GM12878 (cell line): ENCODE measurements around the gene ATP6V1F. TPM values are rescaled to one million over a fixed set of nuclear protein-coding genes. Genes with fewer than 3 reads are reported as not detected.

Experiments used
- ATAC-seq: fragments of 200-7000 bp; cut with Tn5 transposase; 3 replicates; pipeline ENCODE4 v1.9.1; 2020; ENCODE audit warnings: mild to moderate bottlenecking, moderate library complexity
- BruUV-seq: library from RNA; stranded (reverse); fragments of 400-500 nt; replicated peaks from 2 replicates; lab custom pipeline; 2021; lab: Mats Ljungman, UMichigan
- CTCF ChIA-PET: fragments of 300-600 bp; sonication (Branson Sonifier 250); formaldehyde crosslinking; extraction: SDS; loops from one replicate; lab custom pipeline; 2021; ENCODE audit warnings: inconsistent platforms; lab: Yijun Ruan, JAX
- POLR2A ChIA-PET: fragments of 350-600 bp; formaldehyde crosslinking; extraction: SDS; loops from one replicate; lab custom pipeline; 2021; ENCODE audit warnings: inconsistent platforms; lab: Charles Lee
- RAD21 ChIA-PET: fragments of 300-600 bp; sonication (Branson Sonifier 250); formaldehyde crosslinking; loops from one replicate; lab custom pipeline; 2023; ENCODE audit warnings: antibody characterized with exemption; ENCODE audit not compliant: unreplicated experiment; lab: Charles Lee
- SMC1A ChIA-PET: fragments of 300-600 bp; sonication (Branson Sonifier 250); formaldehyde crosslinking; loops from one replicate; lab custom pipeline; 2023; ENCODE audit not compliant: unreplicated experiment, uncharacterized antibody; lab: Charles Lee
- DNase-seq: peaks from one replicate; pipeline ENCODE4 v3.0.0-alpha.2; 2011; ENCODE audit warnings: low read depth, low spot score
- FAIRE-seq: peaks from 3 replicates; lab custom pipeline; 2011; peaks lifted over from hg19 to GRCh38; lab: Jason Lieb, UNC
- H2AFZ ChIP-seq: 2 replicates; pipeline ENCODE4 v1.6.0; 2011; ENCODE audit warnings: low read depth, low read length, control low read depth; ENCODE audit not compliant: control insufficient read depth
- H3K27ac ChIP-seq: 2 replicates; pipeline ENCODE4 v1.5.1; 2011; ENCODE audit warnings: control low read depth; ENCODE audit not compliant: control insufficient read depth, insufficient read depth
- H3K27me3 ChIP-seq, 2 experiments: replicated peaks in 1 of 2; 2 replicates each; pipeline versions ENCODE4 v1.6.0 to v1.6.1; 2011; ENCODE audit warnings: low read length in 1 of 2; ENCODE audit not compliant: control insufficient read depth in 2 of 2, insufficient read depth in 2 of 2
- H3K36me3 ChIP-seq, 2 experiments: 2 replicates each; pipeline ENCODE4 v1.5.1; 2011; ENCODE audit warnings: low read length in 1 of 2; ENCODE audit not compliant: control insufficient read depth in 2 of 2, insufficient read depth in 2 of 2
- H3K4me1 ChIP-seq: 2 replicates; pipeline ENCODE4 v1.6.1; 2011; ENCODE audit warnings: mild to moderate bottlenecking, low read length, moderate library complexity, mixed read lengths; ENCODE audit not compliant: control insufficient read depth, insufficient read depth
- H3K4me2 ChIP-seq: 2 replicates; pipeline ENCODE4 v1.6.0; 2011; ENCODE audit warnings: control low read depth; ENCODE audit not compliant: control insufficient read depth, insufficient read depth
- H3K4me3 ChIP-seq: fragments of 200-600 bp; sonication (generic); 2 replicates; pipeline ENCODE4 v1.5.1; 2016
- H3K79me2 ChIP-seq: 2 replicates; pipeline ENCODE4 v1.6.0; 2011; ENCODE audit warnings: low read length; ENCODE audit not compliant: control insufficient read depth, insufficient read depth
- H3K9ac ChIP-seq: 2 replicates; pipeline ENCODE4 v1.8.0; 2011; ENCODE audit warnings: low read length, control low read depth, mixed read lengths; ENCODE audit not compliant: control insufficient read depth, insufficient read depth
- H3K9me3 ChIP-seq: replicated peaks from 3 replicates; pipeline ENCODE4 v1.5.1; 2011; ENCODE audit warnings: mild to moderate bottlenecking, low read length; ENCODE audit not compliant: control insufficient read depth, insufficient read depth
- H4K20me1 ChIP-seq: 2 replicates; pipeline ENCODE4 v1.6.0; 2011; ENCODE audit not compliant: control insufficient read depth, insufficient read depth
- BACH1 ChIP-seq: fragments of 450-650 bp; IDR thresholded peaks from 2 replicates; pipeline ENCODE4 v1.6.1; 2017; ENCODE audit warnings: mild to moderate bottlenecking, borderline replicate concordance
- BHLHE40 ChIP-seq, 2 experiments: fragments of 450-650 bp in 1 of 2; IDR thresholded peaks; 2 replicates each; pipeline ENCODE4 v1.6.1; 2011 to 2017; ENCODE audit warnings: low read depth in 2 of 2, borderline replicate concordance in 1 of 2, improper control_type of control experiment in 1 of 2, low read length in 1 of 2, mild to moderate bottlenecking in 1 of 2
- CREM ChIP-seq: IDR thresholded peaks from 2 replicates; pipeline ENCODE4 v1.6.1; 2014; ENCODE audit warnings: antibody characterized with exemption, low read depth
- EED ChIP-seq: sonication (generic); IDR thresholded peaks from 2 replicates; pipeline ENCODE4 v1.6.1; 2016; ENCODE audit warnings: antibody characterized with exemption, low read depth
- ESRRA ChIP-seq: IDR thresholded peaks from 2 replicates; pipeline ENCODE4 v1.6.1; 2012; ENCODE audit warnings: mild to moderate bottlenecking, low read length, improper control_type of control experiment
- ETV6 ChIP-seq, 2 experiments: fragments of 450-650 bp in 1 of 2; IDR thresholded peaks in 1 of 2; conservative IDR thresholded peaks in 1 of 2; 2 replicates each; pipeline ENCODE4 v1.6.1; 2014; ENCODE audit warnings: antibody characterized with exemption in 1 of 2, borderline replicate concordance in 1 of 2, low read depth in 1 of 2, mild to moderate bottlenecking in 1 of 2, moderate library complexity in 1 of 2
- HDAC6 ChIP-seq: fragments of 200-600 bp; sonication (generic); IDR thresholded peaks from one replicate; pipeline ENCODE4 v1.8.0; 2017; ENCODE audit warnings: antibody characterized with exemption; ENCODE audit not compliant: unreplicated experiment
- IKZF1 ChIP-seq: fragments of 450-650 bp; conservative IDR thresholded peaks from 2 replicates; pipeline ENCODE4 v1.6.1; 2017; ENCODE audit warnings: antibody characterized with exemption, mild to moderate bottlenecking
- JUNB ChIP-seq: IDR thresholded peaks from 2 replicates; pipeline ENCODE4 v1.6.1; 2016; ENCODE audit warnings: antibody characterized with exemption, mild to moderate bottlenecking
- MEF2A ChIP-seq: IDR thresholded peaks from 2 replicates; pipeline ENCODE4 v1.6.1; 2011; ENCODE audit warnings: low read depth, mild to moderate bottlenecking, low read length, moderate library complexity; ENCODE audit not compliant: insufficient read depth
- MXI1 ChIP-seq: fragments of 150-350 bp; IDR thresholded peaks from 2 replicates; pipeline ENCODE4 v1.6.1; 2011; ENCODE audit warnings: low read depth, mild to moderate bottlenecking, inconsistent platforms, low read length, improper control_type of control experiment
- NFIC ChIP-seq: IDR thresholded peaks from 2 replicates; pipeline ENCODE4 v1.6.1; 2012; ENCODE audit warnings: low read depth, mild to moderate bottlenecking, inconsistent platforms, low read length, moderate library complexity
- RAD21 ChIP-seq: IDR thresholded peaks from 2 replicates; pipeline ENCODE4 v1.6.1; 2011; ENCODE audit warnings: mild to moderate bottlenecking, low read depth, low read length, moderate library complexity; ENCODE audit not compliant: insufficient read depth
- RELA ChIP-seq: fragments of 450-650 bp; IDR thresholded peaks from 2 replicates; pipeline ENCODE4 v1.8.0; 2014; ENCODE audit warnings: borderline replicate concordance; ENCODE audit not compliant: partially characterized antibody
- WGBS: methylation state at CpG from one replicate; pipeline ENCODE4 v1.1.6; 2016; ENCODE audit warnings: low lambda C conversion rate; ENCODE audit not compliant: insufficient replicate concordance, insufficient coverage; ENCODE audit errors: missing lambda C conversion rate; 5-methylcytosine and 5-hydroxymethylcytosine counted together
- in situ Hi-C: fragments of 300-500 bp; cut with MboI; formaldehyde crosslinking; loops from 9 replicates; pipeline ENCODE4 v1.14.3; 2018; ENCODE audit warnings: mixed read lengths
- intact Hi-C: fragments of 100-400 bp; cut with micrococcal nuclease; formaldehyde crosslinking; loops from one replicate; pipeline ENCODE4 v1.14.2; 2022; ENCODE audit not compliant: unreplicated experiment
- polyA plus RNA-seq, 11 experiments: library from polyadenylated mRNA; depleted of rRNA in 4 of 11; unstranded in 6 of 11; stranded (reverse) in 5 of 11; fragments of >200 nt; fragmentation: Nextera tagmentation in 4 of 11; fragmentation: Illumina TruSeq in 1 of 11; extraction: Ambion mirVana in 4 of 11; extraction: Trizol in 1 of 11; gene quantifications; 1 replicate in 1 of 11; 2 replicates in 10 of 11; pipeline versions ENCODE4 v1.2.1 to v1.2.3, GENCODE V29; 2011 to 2016; ENCODE audit warnings: inconsistent platforms in 2 of 11, missing spikeins in 2 of 11, low read depth in 1 of 11
- total RNA-seq, 4 experiments: library from RNA; depleted of rRNA in 3 of 4; stranded (reverse); fragments of >200 nt in 3 of 4; fragmentation: Illumina TruSeq in 1 of 4; extraction: Trizol in 1 of 4; gene quantifications; 2 replicates each; pipeline versions ENCODE4 v1.2.1 to v1.2.3, GENCODE V29; 2013 to 2021
- TF ChIP-seq, protein P1 (sequence below): IDR thresholded peaks from 2 replicates; pipeline ENCODE4 v1.6.1; 2011; ENCODE audit warnings: low read depth, low read length, improper control_type of control experiment, borderline replicate concordance
- TF ChIP-seq, protein P2 (sequence below): fragments of 450-650 bp; IDR thresholded peaks from 2 replicates; pipeline ENCODE4 v1.6.1; 2016; ENCODE audit warnings: mild to moderate bottlenecking, moderate library complexity, borderline replicate concordance
- TF ChIP-seq, protein P3 (sequence below): fragments of 450-650 bp; formaldehyde crosslinking; IDR thresholded peaks from 2 replicates; pipeline ENCODE4 v1.4.0; 2022; ENCODE audit warnings: mild to moderate bottlenecking, moderate library complexity

ATP6V1F gene
- total and polyA plus RNA-seq, 10 of the 15 experiments (the other 5 are each of a cell fraction or from before 2014, with no cell fraction given): 111 to 343 (median 203) TPM

DNA sequence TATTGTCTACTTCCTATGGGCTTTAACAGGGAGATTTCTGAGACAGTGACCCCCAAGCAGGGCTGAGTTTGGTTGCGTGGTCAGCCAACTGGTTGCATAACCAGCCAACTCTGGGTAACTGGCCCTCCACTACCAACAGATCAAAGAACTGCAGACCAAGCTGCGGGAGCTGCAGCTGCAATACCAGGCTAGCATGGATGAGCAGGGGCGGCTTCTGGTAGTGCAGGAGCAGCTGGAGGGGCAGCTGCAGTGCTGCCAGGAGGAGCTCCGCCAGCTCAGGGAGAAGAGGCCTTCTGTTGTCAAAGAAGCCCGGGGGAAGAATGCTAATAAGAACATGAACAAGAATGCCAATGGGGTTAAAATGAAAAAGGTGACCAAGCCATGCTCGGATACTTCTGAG is 48.2 kb upstream of the ATP6V1F start:
- RAD21 ChIA-PET: no interaction called here
- no peaks in the 10 kb centered on the region for H3K36me3 ChIP-seq
- H3K27ac ChIP-seq: no peak overlapping the region
- FAIRE-seq (no peak), ATAC-seq (no peak), DNase-seq (no peak)
- H3K9ac ChIP-seq: no peak overlapping the region
- H3K4me3 ChIP-seq: no peak overlapping the region
- peaks cover 0 to 3% of the 10 kb centered on the region in 2 experiments; a peak in 2 of 4 replicates for H3K27me3 ChIP-seq
- no peaks in the 10 kb centered on the region for H3K4me1 ChIP-seq
- SMC1A ChIA-PET: interaction anchor here (0.6 kb wide), 1 partner anchor 390 kb away, joined by 5 read pairs; no protein-coding TSS in a partner anchor
- CTCF ChIA-PET: interaction anchor here (1.0 kb wide), 1 partner anchor 483 kb away, joined by 3 read pairs; no protein-coding TSS in a partner anchor
- H3K79me2 ChIP-seq: no peaks in the 10 kb centered on the region
- H4K20me1 ChIP-seq: no peaks in the 10 kb centered on the region
- no peaks in the 10 kb centered on the region for H3K9me3 ChIP-seq
- no peak overlapping the region for H3K4me2 ChIP-seq
- POLR2A ChIA-PET: no interaction called here
- H2AFZ ChIP-seq: no peak overlapping the region
- WGBS: 62% methylated on average over 6 of the region's 6 CpGs
- in situ Hi-C loops (no loop called here), intact Hi-C loops (no loop called here)
- no TSS peak for BruUV-seq
- no peak for TF ChIP-seq MXI1
- TF ChIP-seq RAD21: no peak
- TF ChIP-seq RELA: no peak
- no peak for TF ChIP-seq CREM
- no peak for TF ChIP-seq ETV6 (conservative IDR thresholded peaks at IDR 0.05 in 1 of 2, IDR thresholded peaks at IDR 0.05 in 1 of 2; ENCODE audit: borderline replicate concordance in 1 of 2, low read depth in 1 of 2)
- TF ChIP-seq NFIC: no peak
- no peak for TF ChIP-seq BHLHE40 (IDR thresholded peaks at IDR 0.05; ENCODE audit: borderline replicate concordance in 1 of 2, low read depth in 2 of 2, low read length in 1 of 2)
- TF ChIP-seq, protein P1, sequence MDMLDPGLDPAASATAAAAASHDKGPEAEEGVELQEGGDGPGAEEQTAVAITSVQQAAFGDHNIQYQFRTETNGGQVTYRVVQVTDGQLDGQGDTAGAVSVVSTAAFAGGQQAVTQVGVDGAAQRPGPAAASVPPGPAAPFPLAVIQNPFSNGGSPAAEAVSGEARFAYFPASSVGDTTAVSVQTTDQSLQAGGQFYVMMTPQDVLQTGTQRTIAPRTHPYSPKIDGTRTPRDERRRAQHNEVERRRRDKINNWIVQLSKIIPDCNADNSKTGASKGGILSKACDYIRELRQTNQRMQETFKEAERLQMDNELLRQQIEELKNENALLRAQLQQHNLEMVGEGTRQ: no peak
- TF ChIP-seq BACH1: no peak
- TF ChIP-seq IKZF1: no peak
- no peak for TF ChIP-seq ESRRA
- TF ChIP-seq EED: no peak
- no peak for TF ChIP-seq HDAC6
- TF ChIP-seq MEF2A: no peak
- TF ChIP-seq, protein P2, sequence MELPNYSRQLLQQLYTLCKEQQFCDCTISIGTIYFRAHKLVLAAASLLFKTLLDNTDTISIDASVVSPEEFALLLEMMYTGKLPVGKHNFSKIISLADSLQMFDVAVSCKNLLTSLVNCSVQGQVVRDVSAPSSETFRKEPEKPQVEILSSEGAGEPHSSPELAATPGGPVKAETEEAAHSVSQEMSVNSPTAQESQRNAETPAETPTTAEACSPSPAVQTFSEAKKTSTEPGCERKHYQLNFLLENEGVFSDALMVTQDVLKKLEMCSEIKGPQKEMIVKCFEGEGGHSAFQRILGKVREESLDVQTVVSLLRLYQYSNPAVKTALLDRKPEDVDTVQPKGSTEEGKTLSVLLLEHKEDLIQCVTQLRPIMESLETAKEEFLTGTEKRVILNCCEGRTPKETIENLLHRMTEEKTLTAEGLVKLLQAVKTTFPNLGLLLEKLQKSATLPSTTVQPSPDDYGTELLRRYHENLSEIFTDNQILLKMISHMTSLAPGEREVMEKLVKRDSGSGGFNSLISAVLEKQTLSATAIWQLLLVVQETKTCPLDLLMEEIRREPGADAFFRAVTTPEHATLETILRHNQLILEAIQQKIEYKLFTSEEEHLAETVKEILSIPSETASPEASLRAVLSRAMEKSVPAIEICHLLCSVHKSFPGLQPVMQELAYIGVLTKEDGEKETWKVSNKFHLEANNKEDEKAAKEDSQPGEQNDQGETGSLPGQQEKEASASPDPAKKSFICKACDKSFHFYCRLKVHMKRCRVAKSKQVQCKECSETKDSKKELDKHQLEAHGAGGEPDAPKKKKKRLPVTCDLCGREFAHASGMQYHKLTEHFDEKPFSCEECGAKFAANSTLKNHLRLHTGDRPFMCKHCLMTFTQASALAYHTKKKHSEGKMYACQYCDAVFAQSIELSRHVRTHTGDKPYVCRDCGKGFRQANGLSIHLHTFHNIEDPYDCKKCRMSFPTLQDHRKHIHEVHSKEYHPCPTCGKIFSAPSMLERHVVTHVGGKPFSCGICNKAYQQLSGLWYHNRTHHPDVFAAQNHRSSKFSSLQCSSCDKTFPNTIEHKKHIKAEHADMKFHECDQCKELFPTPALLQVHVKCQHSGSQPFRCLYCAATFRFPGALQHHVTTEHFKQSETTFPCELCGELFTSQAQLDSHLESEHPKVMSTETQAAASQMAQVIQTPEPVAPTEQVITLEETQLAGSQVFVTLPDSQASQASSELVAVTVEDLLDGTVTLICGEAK: no peak
- no peak for TF ChIP-seq JUNB
- TF ChIP-seq, protein P3, sequence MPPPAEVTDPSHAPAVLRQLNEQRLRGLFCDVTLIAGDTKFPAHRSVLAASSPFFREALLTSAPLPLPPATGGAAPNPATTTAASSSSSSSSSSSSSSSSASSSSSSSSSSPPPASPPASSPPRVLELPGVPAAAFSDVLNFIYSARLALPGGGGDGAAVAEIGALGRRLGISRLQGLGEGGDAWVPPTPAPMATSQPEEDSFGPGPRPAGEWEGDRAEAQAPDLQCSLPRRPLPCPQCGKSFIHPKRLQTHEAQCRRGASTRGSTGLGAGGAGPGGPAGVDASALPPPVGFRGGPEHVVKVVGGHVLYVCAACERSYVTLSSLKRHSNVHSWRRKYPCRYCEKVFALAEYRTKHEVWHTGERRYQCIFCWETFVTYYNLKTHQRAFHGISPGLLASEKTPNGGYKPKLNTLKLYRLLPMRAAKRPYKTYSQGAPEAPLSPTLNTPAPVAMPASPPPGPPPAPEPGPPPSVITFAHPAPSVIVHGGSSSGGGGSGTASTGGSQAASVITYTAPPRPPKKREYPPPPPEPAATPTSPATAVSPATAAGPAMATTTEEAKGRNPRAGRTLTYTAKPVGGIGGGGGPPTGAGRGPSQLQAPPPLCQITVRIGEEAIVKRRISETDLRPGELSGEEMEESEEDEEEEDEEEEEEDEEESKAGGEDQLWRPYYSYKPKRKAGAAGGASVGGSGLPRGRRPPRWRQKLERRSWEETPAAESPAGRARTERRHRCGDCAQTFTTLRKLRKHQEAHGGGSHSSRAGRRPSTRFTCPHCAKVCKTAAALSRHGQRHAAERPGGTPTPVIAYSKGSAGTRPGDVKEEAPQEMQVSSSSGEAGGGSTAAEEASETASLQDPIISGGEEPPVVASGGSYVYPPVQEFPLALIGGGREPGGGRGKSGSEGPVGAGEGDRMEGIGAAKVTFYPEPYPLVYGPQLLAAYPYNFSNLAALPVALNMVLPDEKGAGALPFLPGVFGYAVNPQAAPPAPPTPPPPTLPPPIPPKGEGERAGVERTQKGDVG (CRISPR knock-in tag): no peak
